Activated CD4-positive, alpha-beta T cell treated with anti-CD3 and anti-CD28 coated beads, Interleukin-2, amount 10 ng/mL, durations not matched to agents 24 days and 14 days (primary cell): ENCODE data around the gene PUS7L. TPM values are rescaled to one million over a fixed set of nuclear protein-coding genes. Genes with fewer than 3 reads are reported as not detected.
"Not testable (repeated sequence)": the region's sequence is repeated elsewhere in the genome, so short reads cannot be mapped to it uniquely, and the experiment has no call there.

Experiments used
- DNase-seq: peaks from one replicate; pipeline ENCODE4 v3.0.0; 2022
- H3K27ac Mint-ChIP-seq: one replicate; pipeline ENCODE4 v1.8.0; 2022; ENCODE audit warnings: mild to moderate bottlenecking, mixed read lengths
- H3K27me3 Mint-ChIP-seq: one replicate; pipeline ENCODE4 v1.8.0; 2022; ENCODE audit warnings: mixed read lengths
- H3K36me3 Mint-ChIP-seq: one replicate; pipeline ENCODE4 v1.8.0; 2022; ENCODE audit warnings: low read depth, mild to moderate bottlenecking, mixed read lengths
- H3K4me1 Mint-ChIP-seq: one replicate; pipeline ENCODE4 v1.8.0; 2021; ENCODE audit warnings: mixed read lengths
- H3K4me3 Mint-ChIP-seq: one replicate; pipeline ENCODE4 v1.8.0; 2022; ENCODE audit warnings: mild to moderate bottlenecking, moderate library complexity, mixed read lengths
- H3K9me3 Mint-ChIP-seq: one replicate; pipeline ENCODE4 v1.8.0; 2021; ENCODE audit warnings: mixed read lengths
- intact Hi-C: fragments of 100-400 bp; cut with micrococcal nuclease; formaldehyde crosslinking; loops from one replicate; pipeline ENCODE4 v1.15.1; 2023
- total RNA-seq: library from RNA; stranded (reverse); gene quantifications from 2 replicates; pipeline ENCODE4 v1.2.3, GENCODE V29; 2022

The PUS7L gene
- total RNA-seq, 1 donor from 2014 or later, result 23.0 TPM

GRCh38 chr12:43733687-43734086, 24.9 kb downstream of the PUS7L start:
- intact Hi-C loops, result no loop called here
- Mint-ChIP-seq H3K9me3 (no peaks in the 10 kb centered on the region), H3K27ac (no peak overlapping the region), H3K4me3 (no peak overlapping the region), H3K27me3 (no peaks in the 10 kb centered on the region), H3K36me3 (peaks cover 45% of the 10 kb centered on the region), H3K4me1 (peaks cover 6% of the 10 kb centered on the region)
- no peak for DNase-seq

- H3K27ac Mint-ChIP-seq, result no peak overlapping the region
These were observed 28.3 kb downstream of the PUS7L start for GRCh38 chr12:43730283-43730682.

GRCh38 chr12:43728698-43729097, 29.9 kb downstream of the PUS7L start:
- Mint-ChIP-seq H3K27ac (no peak overlapping the region), H3K9me3 (no peaks in the 10 kb centered on the region), H3K36me3 (peaks cover 37% of the 10 kb centered on the region), H3K4me3 (no peak overlapping the region), H3K4me1 (peaks cover 6% of the 10 kb centered on the region), H3K27me3 (no peaks in the 10 kb centered on the region)
- no peak for DNase-seq
- intact Hi-C loops, result no loop called here

More at GRCh38 chr12:43730283-43730682, 28.3 kb downstream of the PUS7L start:
- Mint-ChIP-seq H3K4me3 (no peak overlapping the region), H3K36me3 (peaks cover 44% of the 10 kb centered on the region), H3K27me3 (no peaks in the 10 kb centered on the region), H3K9me3 (no peaks in the 10 kb centered on the region), H3K4me1 (peaks cover 6% of the 10 kb centered on the region)
- intact Hi-C loops, result no loop called here
- DNase-seq, result no peak

- peaks cover 37% of the 10 kb centered on the region for H3K36me3 Mint-ChIP-seq
- H3K4me1 Mint-ChIP-seq, result peaks cover 6% of the 10 kb centered on the region
- H3K4me3 Mint-ChIP-seq, result no peak overlapping the region
- DNase-seq, result no peak
- no peak overlapping the region for H3K27ac Mint-ChIP-seq
- H3K27me3 Mint-ChIP-seq, result no peaks in the 10 kb centered on the region
- intact Hi-C loops, result no loop called here
- no peaks in the 10 kb centered on the region for H3K9me3 Mint-ChIP-seq
These were observed 30.5 kb downstream of the PUS7L start for GRCh38 chr12:43728117-43728516.

GRCh38 chr12:43723134-43723533, 35.5 kb downstream of the PUS7L start:
- Mint-ChIP-seq H3K4me1 (no peaks in the 10 kb centered on the region), H3K36me3 (peaks cover 13% of the 10 kb centered on the region), H3K27ac (no peak overlapping the region), H3K9me3 (no peaks in the 10 kb centered on the region), H3K4me3 (no peak overlapping the region), H3K27me3 (no peaks in the 10 kb centered on the region)
- DNase-seq, result no peak
- intact Hi-C loops, result no loop called here

GRCh38 chr12:43722621-43723020, 36.0 kb downstream of the PUS7L start:
- peaks cover 13% of the 10 kb centered on the region for H3K36me3 Mint-ChIP-seq
- H3K4me3 Mint-ChIP-seq, result no peak overlapping the region
- no peaks in the 10 kb centered on the region for H3K27me3 Mint-ChIP-seq
- intact Hi-C loops, result no loop called here
- H3K4me1 Mint-ChIP-seq, result no peaks in the 10 kb centered on the region
- H3K9me3 Mint-ChIP-seq, result no peaks in the 10 kb centered on the region
- H3K27ac Mint-ChIP-seq, result no peak overlapping the region
- no peak for DNase-seq

GRCh38 chr12:43711348-43711747, 47.2 kb downstream of the PUS7L start:
- Mint-ChIP-seq H3K36me3 (no peaks in the 10 kb centered on the region), H3K4me1 (no peaks in the 10 kb centered on the region), H3K27me3 (peaks cover 8% of the 10 kb centered on the region), H3K9me3 (peaks cover 5% of the 10 kb centered on the region), H3K27ac (no peak overlapping the region), H3K4me3 (no peak overlapping the region)
- no peak for DNase-seq
- intact Hi-C loops, result no loop called here

GRCh38 chr12:43703772-43704171, 54.8 kb downstream of the PUS7L start:
- intact Hi-C loops, H3K4me3 Mint-ChIP-seq, H3K27ac Mint-ChIP-seq, H3K36me3 Mint-ChIP-seq, H3K4me1 Mint-ChIP-seq, H3K9me3 Mint-ChIP-seq, DNase-seq, H3K27me3 Mint-ChIP-seq: not testable (repeated sequence)

- H3K27me3 Mint-ChIP-seq, H3K4me3 Mint-ChIP-seq, H3K4me1 Mint-ChIP-seq, H3K9me3 Mint-ChIP-seq, H3K27ac Mint-ChIP-seq, intact Hi-C loops, DNase-seq, H3K36me3 Mint-ChIP-seq: not testable (repeated sequence)
These were observed 57.4 kb downstream of the PUS7L start for GRCh38 chr12:43701194-43701593.

- DNase-seq, result no peak
- H3K4me3 Mint-ChIP-seq, result no peak overlapping the region
- H3K9me3 Mint-ChIP-seq, result no peaks in the 10 kb centered on the region
- intact Hi-C loops, result no loop called here
- no peaks in the 10 kb centered on the region for H3K36me3 Mint-ChIP-seq
- peaks cover 8% of the 10 kb centered on the region for H3K27me3 Mint-ChIP-seq
- no peak overlapping the region for H3K27ac Mint-ChIP-seq
- H3K4me1 Mint-ChIP-seq, result peaks cover 4% of the 10 kb centered on the region
These were observed 62.4 kb downstream of the PUS7L start for GRCh38 chr12:43696154-43696553.

- intact Hi-C loops, result no loop called here
- H3K9me3 Mint-ChIP-seq, result no peaks in the 10 kb centered on the region
- no peak overlapping the region for H3K27ac Mint-ChIP-seq
- H3K36me3 Mint-ChIP-seq, result no peaks in the 10 kb centered on the region
- peaks cover 10% of the 10 kb centered on the region for H3K27me3 Mint-ChIP-seq
- no peak overlapping the region for H3K4me3 Mint-ChIP-seq
- no peak for DNase-seq
- H3K4me1 Mint-ChIP-seq, result peaks cover 4% of the 10 kb centered on the region
These were observed 63.7 kb downstream of the PUS7L start for GRCh38 chr12:43694879-43695278.

- Mint-ChIP-seq H3K4me3 (no peak overlapping the region), H3K27ac (no peak overlapping the region), H3K9me3 (no peaks in the 10 kb centered on the region), H3K4me1 (peaks cover 4% of the 10 kb centered on the region), H3K36me3 (no peaks in the 10 kb centered on the region), H3K27me3 (peaks cover 6% of the 10 kb centered on the region)
- DNase-seq, result no peak
- intact Hi-C loops, result no loop called here
These were observed 66.5 kb downstream of the PUS7L start for GRCh38 chr12:43692064-43692463.

- H3K27ac Mint-ChIP-seq, intact Hi-C loops, H3K9me3 Mint-ChIP-seq, H3K4me1 Mint-ChIP-seq, H3K36me3 Mint-ChIP-seq, H3K27me3 Mint-ChIP-seq, H3K4me3 Mint-ChIP-seq, DNase-seq: not testable (repeated sequence)
These were observed 73.1 kb downstream of the PUS7L start for GRCh38 chr12:43685491-43685890.

GRCh38 chr12:43676183-43676813, 82.3 kb downstream of the PUS7L start:
- Mint-ChIP-seq H3K9me3 (no peaks in the 10 kb centered on the region), H3K4me3 (no peak overlapping the region), H3K4me1 (no peaks in the 10 kb centered on the region), H3K27me3 (peaks cover 9% of the 10 kb centered on the region), H3K36me3 (no peaks in the 10 kb centered on the region), H3K27ac (no peak overlapping the region)
- intact Hi-C loops, result no loop called here
- peak; percentile 64 for DNase-seq
